ENCODE data around the gene ZP1.
"Not testable (repeated sequence)": the region's sequence is repeated elsewhere in the genome, so short reads cannot be mapped to it uniquely, and the experiment has no call there.

ZP1 gene

GRCh38 chr11:60866911-60867870 is at the start of gene ZP1:
Gene ZP1, plus strand, starts transcription at chr11:60867542. Its CDS starts 20 bp downstream, at chr11:60867562.
- no peak for DNase-seq

- DNase-seq, result no peak
Measured at GRCh38 chr11:60818057-60818456, 49.3 kb upstream of the ZP1 start.

GRCh38 chr11:60821827-60822599 is 45.3 kb upstream of the ZP1 start:
- no peak for DNase-seq

- DNase-seq, result not testable (repeated sequence)
Measured at GRCh38 chr11:60823745-60824306, 43.5 kb upstream of the ZP1 start.

GRCh38 chr11:60825118-60825517 is 42.2 kb upstream of the ZP1 start:
- DNase-seq, result no peak

- DNase-seq, result no peak
Measured at GRCh38 chr11:60825790-60826189, 41.6 kb upstream of the ZP1 start.

GRCh38 chr11:60830478-60831142 is 36.7 kb upstream of the ZP1 start:
- peak in 2 of 58 donors; percentile 10 to 31 for DNase-seq

- DNase-seq, result peak in 54 of 58 donors; percentile 19 to 91 (median 68)
Measured at GRCh38 chr11:60831143-60831500, 36.2 kb upstream of the ZP1 start.

GRCh38 chr11:60831501-60832079 is 35.8 kb upstream of the ZP1 start:
- DNase-seq, result no peak

- no peak for DNase-seq
Measured at GRCh38 chr11:60834742-60835533, 32.4 kb upstream of the ZP1 start.

GRCh38 chr11:60835534-60835846 is 31.9 kb upstream of the ZP1 start:
- DNase-seq, result no peak

GRCh38 chr11:60836866-60837515 is 30.4 kb upstream of the ZP1 start:
- no peak for DNase-seq

- DNase-seq, result no peak
Measured at GRCh38 chr11:60838132-60838531, 29.2 kb upstream of the ZP1 start.

GRCh38 chr11:60840470-60841430 is 26.6 kb upstream of the ZP1 start:
- DNase-seq, result peak in 4 of 58 donors; percentile 8 to 37 (median 18)

GRCh38 chr11:60841797-60842667 is 25.3 kb upstream of the ZP1 start, which contains the start of gene CCDC86:
Gene CCDC86, plus strand, starts transcription at chr11:60842113. Its CDS starts 12 bp downstream, at chr11:60842125.
- peak; percentile 71 to 97 (median 92) for DNase-seq

- DNase-seq, result no peak
Measured at GRCh38 chr11:60842668-60843600, 24.4 kb upstream of the ZP1 start.
